Neutrophil (primary cell): ENCODE data around the gene CCDC190.

Experiments
- H3K27ac ChIP-seq: fragments of 200-600 bp; sonication (generic); 2 replicates; pipeline ENCODE4 v1.5.1; 2016; ENCODE audit warnings: mild to moderate bottlenecking, moderate library complexity
- H3K27me3 ChIP-seq: fragments of 200-600 bp; sonication (generic); 2 replicates; pipeline ENCODE4 v1.6.0; 2016; ENCODE audit warnings: mild to moderate bottlenecking
- H3K36me3 ChIP-seq: fragments of 200-600 bp; sonication (generic); 2 replicates; pipeline ENCODE4 v1.5.1; 2017
- H3K4me1 ChIP-seq, 2 experiments: fragments of 200-600 bp in 1 of 2; sonication (generic) in 1 of 2; 1 replicate in 1 of 2; 2 replicates in 1 of 2; pipeline versions ENCODE4 v1.5.1 to v1.6.1; 2013 to 2016; ENCODE audit warnings: low read depth in 1 of 2, low read length in 1 of 2, mild to moderate bottlenecking in 1 of 2, moderate library complexity in 1 of 2; ENCODE audit not compliant: control insufficient read depth in 1 of 2, insufficient read depth in 1 of 2
- H3K4me3 ChIP-seq, 2 experiments: fragments of 200-600 bp in 1 of 2; sonication (generic) in 1 of 2; 1 replicate in 1 of 2; 2 replicates in 1 of 2; pipeline ENCODE4 v1.5.1; 2013 to 2016; ENCODE audit warnings: low read depth in 1 of 2, low read length in 1 of 2, mild to moderate bottlenecking in 1 of 2, moderate library complexity in 1 of 2
- H3K9me3 ChIP-seq: fragments of 200-600 bp; sonication (generic); 2 replicates; pipeline ENCODE4 v1.5.1; 2016
- CTCF ChIP-seq: fragments of 200-600 bp; sonication (generic); IDR thresholded peaks from 2 replicates; pipeline ENCODE4 v1.5.1; 2016; ENCODE audit warnings: antibody characterized with exemption

Gene CCDC190

GRCh38 chr1:162901243-162901642, 40.3 kb upstream of the CCDC190 start:
- Histone ChIP-seq H3K4me3 (no peak overlapping the region), H3K4me1 (no peaks in the 10 kb centered on the region), H3K9me3 (no peaks in the 10 kb centered on the region), H3K27ac (no peak overlapping the region), H3K36me3 (no peaks in the 10 kb centered on the region), H3K27me3 (peaks cover 17% of the 10 kb centered on the region)
- TF ChIP-seq CTCF, result no peak

- TF ChIP-seq CTCF, result no peak
- H3K4me1 ChIP-seq, result no peaks in the 10 kb centered on the region
- no peaks in the 10 kb centered on the region for H3K36me3 ChIP-seq
- no peak overlapping the region for H3K27ac ChIP-seq
- H3K9me3 ChIP-seq, result no peaks in the 10 kb centered on the region
- H3K4me3 ChIP-seq, result no peak overlapping the region
- peaks cover 17% of the 10 kb centered on the region for H3K27me3 ChIP-seq
Measured at GRCh38 chr1:162899422-162900146, 38.6 kb upstream of the CCDC190 start.

- no peak overlapping the region for H3K4me3 ChIP-seq
- H3K9me3 ChIP-seq, result no peaks in the 10 kb centered on the region
- H3K4me1 ChIP-seq, result peaks cover 15 to 16% of the 10 kb centered on the region in 2 experiments
- no peaks in the 10 kb centered on the region for H3K36me3 ChIP-seq
- no peaks in the 10 kb centered on the region for H3K27me3 ChIP-seq
- TF ChIP-seq CTCF, result no peak
- H3K27ac ChIP-seq, result no peak overlapping the region
Measured at GRCh38 chr1:162893612-162893908, 32.6 kb upstream of the CCDC190 start.

GRCh38 chr1:162892906-162893611, 32.1 kb upstream of the CCDC190 start:
- Histone ChIP-seq H3K4me1 (peaks cover 15 to 16% of the 10 kb centered on the region in 2 experiments), H3K4me3 (no peak overlapping the region), H3K27ac (no peak overlapping the region), H3K27me3 (no peaks in the 10 kb centered on the region), H3K9me3 (no peaks in the 10 kb centered on the region), H3K36me3 (no peaks in the 10 kb centered on the region)
- TF ChIP-seq CTCF, result no peak

- no peak overlapping the region for H3K27ac ChIP-seq
- no peaks in the 10 kb centered on the region for H3K9me3 ChIP-seq
Measured at GRCh38 chr1:162889989-162890388, 29.0 kb upstream of the CCDC190 start.

More at GRCh38 chr1:162889989-162890388, 29.0 kb upstream of the CCDC190 start:
- Histone ChIP-seq H3K4me1 (peaks cover 15 to 16% of the 10 kb centered on the region in 2 experiments), H3K27me3 (peaks cover 6% of the 10 kb centered on the region), H3K36me3 (no peaks in the 10 kb centered on the region), H3K4me3 (no peak overlapping the region)
- no peak for TF ChIP-seq CTCF
